SK-N-SH (cell line): Measurements from ENCODE around the gene IL3. TPM values are rescaled to one million over a fixed set of nuclear protein-coding genes. Genes with fewer than 3 reads are reported as not detected.

Experiments
- CTCF ChIA-PET: fragments of 300-600, 350-600 bp; formaldehyde crosslinking; extraction: SDS; loops from one replicate; lab custom pipeline; 2021; lab: Yijun Ruan, JAX
- POLR2A ChIA-PET: fragments of 350-600 bp; sonication (Branson Sonifier 250); formaldehyde crosslinking; extraction: SDS; loops from one replicate; lab custom pipeline; 2020; ENCODE audit warnings: antibody characterized with exemption, inconsistent platforms; lab: Yijun Ruan, JAX
- DNase-seq: peaks from one replicate; pipeline ENCODE4 v3.0.0; 2012
- H2AFZ ChIP-seq: fragments of 200-600 bp; sonication (generic); 2 replicates; pipeline ENCODE4 v1.8.1; 2016; ENCODE audit warnings: antibody characterized with exemption, mild to moderate bottlenecking, low read depth
- H3F3A ChIP-seq: fragments of 200-600 bp; sonication (generic); replicated peaks from 2 replicates; pipeline ENCODE3; 2016; ENCODE audit warnings: antibody characterized with exemption, mild to moderate bottlenecking; ENCODE audit not compliant: insufficient read depth
- H3K27ac ChIP-seq, 2 experiments: fragments of 200-500 bp in 1 of 2; fragments of 200-600 bp in 1 of 2; sonication (Bioruptor generic) in 1 of 2; sonication (generic), shearing (Covaris generic) in 1 of 2; 2 replicates each; pipeline versions ENCODE4 v1.5.1 to v1.6.1; 2014 to 2016; ENCODE audit warnings: low read depth in 2 of 2, inconsistent platforms in 1 of 2, low read length in 1 of 2, mild to moderate bottlenecking in 1 of 2, mixed read lengths in 1 of 2
- H3K27me3 ChIP-seq: fragments of 200-600 bp; sonication (generic), shearing (Covaris generic); 2 replicates; pipeline ENCODE4 v1.6.1; 2016; ENCODE audit warnings: mixed run types; ENCODE audit not compliant: insufficient read depth
- H3K36me3 ChIP-seq, 2 experiments: fragments of 200-500 bp in 1 of 2; fragments of 200-600 bp in 1 of 2; sonication (Bioruptor generic) in 1 of 2; sonication (generic) in 1 of 2; replicated peaks in 1 of 2; 2 replicates each; pipeline versions ENCODE3 to v1.5.1; 2014 to 2016; ENCODE audit warnings: low read length in 1 of 2, mild to moderate bottlenecking in 1 of 2; ENCODE audit not compliant: insufficient read depth in 2 of 2, control insufficient read depth in 1 of 2
- H3K4me1 ChIP-seq, 2 experiments: fragments of 200-500 bp in 1 of 2; fragments of 200-600 bp in 1 of 2; sonication (Bioruptor generic) in 1 of 2; sonication (generic), shearing (Covaris generic) in 1 of 2; 2 replicates each; pipeline versions ENCODE4 v1.5.1 to v1.6.1; 2014 to 2016; ENCODE audit warnings: low read depth in 1 of 2, low read length in 1 of 2, mixed run types in 1 of 2; ENCODE audit not compliant: insufficient read depth in 2 of 2, control insufficient read depth in 1 of 2
- H3K4me2 ChIP-seq: fragments of 200-600 bp; sonication (generic), shearing (Covaris generic); 2 replicates; pipeline ENCODE4 v1.6.1; 2017; ENCODE audit warnings: mixed run types
- H3K4me3 ChIP-seq, 2 experiments: fragments of 200-500 bp in 1 of 2; fragments of 200-600 bp in 1 of 2; sonication (Bioruptor generic) in 1 of 2; sonication (generic), shearing (Covaris generic) in 1 of 2; 2 replicates each; pipeline versions ENCODE4 v1.5.1 to v1.8.1; 2014 to 2016; ENCODE audit warnings: low read depth in 2 of 2, inconsistent platforms in 1 of 2, low read length in 1 of 2, mild to moderate bottlenecking in 1 of 2, mixed read lengths in 1 of 2, moderate library complexity in 1 of 2
- H3K79me2 ChIP-seq: fragments of 200-600 bp; sonication (generic); 2 replicates; pipeline ENCODE4 v1.8.1; 2017; ENCODE audit warnings: mild to moderate bottlenecking; ENCODE audit not compliant: insufficient read depth
- H3K9ac ChIP-seq: fragments of 200-600 bp; sonication (generic); 2 replicates; pipeline ENCODE4 v1.6.1; 2017; ENCODE audit warnings: mixed run types
- H3K9me2 ChIP-seq: fragments of 200-600 bp; sonication (generic); 2 replicates; pipeline ENCODE4 v1.6.1; 2017; ENCODE audit warnings: mixed run types
- H3K9me3 ChIP-seq: fragments of 200-600 bp; sonication (generic); 2 replicates; pipeline ENCODE4 v1.6.1; 2017; ENCODE audit warnings: mixed run types, mild to moderate bottlenecking, moderate library complexity
- H4K20me1 ChIP-seq: fragments of 200-600 bp; sonication (generic); 2 replicates; pipeline ENCODE4 v1.6.1; 2017; ENCODE audit warnings: mild to moderate bottlenecking, mixed run types; ENCODE audit not compliant: insufficient read depth
- ELF1 ChIP-seq: IDR thresholded peaks from 2 replicates; pipeline ENCODE4 v1.4.0; 2012
- EZH2phosphoT487 ChIP-seq: fragments of 200-600 bp; sonication (generic); IDR thresholded peaks from 2 replicates; pipeline ENCODE4 v1.6.1; 2017; ENCODE audit warnings: low read depth, mixed run types, mild to moderate bottlenecking, antibody characterized with exemption, moderate library complexity, borderline replicate concordance
- FOSL2 ChIP-seq: IDR thresholded peaks from 2 replicates; pipeline ENCODE4 v1.4.0; 2012; ENCODE audit warnings: low read depth, mild to moderate bottlenecking, moderate library complexity, borderline replicate concordance
- FOXJ3 ChIP-seq: sonication (generic); formaldehyde crosslinking; IDR thresholded peaks from 2 replicates; pipeline ENCODE4 v1.5.1; 2020; ENCODE audit warnings: mild to moderate bottlenecking, missing genetic modification reagents
- GABPA ChIP-seq: IDR thresholded peaks from 2 replicates; pipeline ENCODE4 v1.4.0; 2012; ENCODE audit warnings: low read depth, mild to moderate bottlenecking
- NFIC ChIP-seq: IDR thresholded peaks from 2 replicates; pipeline ENCODE4 v1.4.0; 2012; ENCODE audit warnings: borderline replicate concordance
- TEAD4 ChIP-seq: IDR thresholded peaks from 2 replicates; pipeline ENCODE4 v1.4.0; 2012; ENCODE audit warnings: mild to moderate bottlenecking, borderline replicate concordance; ENCODE audit not compliant: insufficient read depth
- YY1 ChIP-seq: IDR thresholded peaks from 2 replicates; pipeline ENCODE4 v1.4.0; 2012; ENCODE audit warnings: low read depth, mild to moderate bottlenecking
- WGBS: methylation state at CpG from one replicate; pipeline ENCODE4 v1.1.6; 2017; ENCODE audit warnings: low lambda C conversion rate; 5-methylcytosine and 5-hydroxymethylcytosine counted together
- polyA plus RNA-seq, 3 experiments: library from polyadenylated mRNA; depleted of rRNA; stranded (reverse); fragments of >200 nt; gene quantifications; 2 replicates each; pipeline ENCODE4 v1.2.3, GENCODE V29; 2012
- TF ChIP-seq, protein P1 (sequence below): IDR thresholded peaks from 2 replicates; pipeline ENCODE4 v1.4.0; 2012; ENCODE audit warnings: low read depth, borderline replicate concordance
- TF ChIP-seq, protein P2 (sequence below): fragments of 200-600 bp; sonication (generic); IDR thresholded peaks from 2 replicates; pipeline ENCODE4 v1.6.1; 2017; ENCODE audit warnings: antibody characterized with exemption, mild to moderate bottlenecking, moderate library complexity
- TF ChIP-seq, protein P3 (sequence below): fragments of 150-350 bp; IDR thresholded peaks from 2 replicates; pipeline ENCODE4 v1.6.1; 2017; ENCODE audit warnings: antibody characterized with exemption, low read length, low read depth, borderline replicate concordance
- TF ChIP-seq, protein P4 (sequence below): fragments of 150-350 bp; IDR thresholded peaks from 2 replicates; pipeline ENCODE4 v1.6.1; 2016; ENCODE audit warnings: mild to moderate bottlenecking, low read depth, low read length

IL3 gene
- polyA plus RNA-seq, 1 of the 3 experiments (the other 2 are of a cell fraction): not detected

DNA sequence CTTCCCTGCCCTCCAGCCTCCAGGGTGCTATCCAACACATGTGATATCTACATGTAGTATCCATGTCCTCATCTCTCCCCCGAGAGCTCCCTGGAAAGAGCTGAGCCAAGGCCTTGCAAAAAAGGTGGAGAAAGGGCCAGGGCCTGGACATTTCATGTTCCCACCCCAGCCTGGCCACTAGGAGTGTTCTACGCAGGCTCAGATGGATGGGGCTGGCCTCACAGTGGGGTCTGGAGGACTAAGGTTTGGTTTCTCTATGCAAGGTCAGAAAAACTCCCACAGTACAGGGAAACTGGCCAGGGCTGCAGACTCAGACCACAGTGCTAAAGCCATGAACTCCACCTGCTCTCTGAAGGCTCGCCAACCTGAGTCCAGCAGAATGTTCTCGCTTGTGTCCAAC, 11.6 kb downstream of the IL3 start:
- Histone ChIP-seq H4K20me1 (no peaks in the 10 kb centered on the region), H3K9me2 (no peaks in the 10 kb centered on the region), H3K4me3 (no peak overlapping the region), H3K27me3 (no peaks in the 10 kb centered on the region), H3K27ac (no peak overlapping the region), H3K79me2 (no peaks in the 10 kb centered on the region), H3K9ac (no peak overlapping the region), H3K4me1 (peaks cover 0 to 5% of the 10 kb centered on the region in 2 experiments; a peak in 1 of 4 replicates), H3K4me2 (no peak overlapping the region), H2AFZ (no peak overlapping the region), H3K36me3 (no peaks in the 10 kb centered on the region), H3K9me3 (no peaks in the 10 kb centered on the region), H3F3A (no peaks in the 10 kb centered on the region)
- ChIA-PET POLR2A (no interaction called here), CTCF (interaction anchor here (1.8 kb wide), 1 partner anchor 9 kb away, joined by 9 read pairs; no protein-coding TSS in a partner anchor)
- DNase-seq: no peak
- no peak for TF ChIP-seq TEAD4
- TF ChIP-seq FOXJ3 (CRISPR knock-in tag): no peak
- no peak for TF ChIP-seq FOSL2
- TF ChIP-seq, protein P1, sequence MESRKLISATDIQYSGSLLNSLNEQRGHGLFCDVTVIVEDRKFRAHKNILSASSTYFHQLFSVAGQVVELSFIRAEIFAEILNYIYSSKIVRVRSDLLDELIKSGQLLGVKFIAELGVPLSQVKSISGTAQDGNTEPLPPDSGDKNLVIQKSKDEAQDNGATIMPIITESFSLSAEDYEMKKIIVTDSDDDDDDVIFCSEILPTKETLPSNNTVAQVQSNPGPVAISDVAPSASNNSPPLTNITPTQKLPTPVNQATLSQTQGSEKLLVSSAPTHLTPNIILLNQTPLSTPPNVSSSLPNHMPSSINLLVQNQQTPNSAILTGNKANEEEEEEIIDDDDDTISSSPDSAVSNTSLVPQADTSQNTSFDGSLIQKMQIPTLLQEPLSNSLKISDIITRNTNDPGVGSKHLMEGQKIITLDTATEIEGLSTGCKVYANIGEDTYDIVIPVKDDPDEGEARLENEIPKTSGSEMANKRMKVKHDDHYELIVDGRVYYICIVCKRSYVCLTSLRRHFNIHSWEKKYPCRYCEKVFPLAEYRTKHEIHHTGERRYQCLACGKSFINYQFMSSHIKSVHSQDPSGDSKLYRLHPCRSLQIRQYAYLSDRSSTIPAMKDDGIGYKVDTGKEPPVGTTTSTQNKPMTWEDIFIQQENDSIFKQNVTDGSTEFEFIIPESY: no peak
- TF ChIP-seq ELF1: no peak
- TF ChIP-seq, protein P2, sequence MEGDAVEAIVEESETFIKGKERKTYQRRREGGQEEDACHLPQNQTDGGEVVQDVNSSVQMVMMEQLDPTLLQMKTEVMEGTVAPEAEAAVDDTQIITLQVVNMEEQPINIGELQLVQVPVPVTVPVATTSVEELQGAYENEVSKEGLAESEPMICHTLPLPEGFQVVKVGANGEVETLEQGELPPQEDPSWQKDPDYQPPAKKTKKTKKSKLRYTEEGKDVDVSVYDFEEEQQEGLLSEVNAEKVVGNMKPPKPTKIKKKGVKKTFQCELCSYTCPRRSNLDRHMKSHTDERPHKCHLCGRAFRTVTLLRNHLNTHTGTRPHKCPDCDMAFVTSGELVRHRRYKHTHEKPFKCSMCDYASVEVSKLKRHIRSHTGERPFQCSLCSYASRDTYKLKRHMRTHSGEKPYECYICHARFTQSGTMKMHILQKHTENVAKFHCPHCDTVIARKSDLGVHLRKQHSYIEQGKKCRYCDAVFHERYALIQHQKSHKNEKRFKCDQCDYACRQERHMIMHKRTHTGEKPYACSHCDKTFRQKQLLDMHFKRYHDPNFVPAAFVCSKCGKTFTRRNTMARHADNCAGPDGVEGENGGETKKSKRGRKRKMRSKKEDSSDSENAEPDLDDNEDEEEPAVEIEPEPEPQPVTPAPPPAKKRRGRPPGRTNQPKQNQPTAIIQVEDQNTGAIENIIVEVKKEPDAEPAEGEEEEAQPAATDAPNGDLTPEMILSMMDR: no peak
- WGBS: 92% methylated on average over 3 of the region's 4 CpGs

DNA sequence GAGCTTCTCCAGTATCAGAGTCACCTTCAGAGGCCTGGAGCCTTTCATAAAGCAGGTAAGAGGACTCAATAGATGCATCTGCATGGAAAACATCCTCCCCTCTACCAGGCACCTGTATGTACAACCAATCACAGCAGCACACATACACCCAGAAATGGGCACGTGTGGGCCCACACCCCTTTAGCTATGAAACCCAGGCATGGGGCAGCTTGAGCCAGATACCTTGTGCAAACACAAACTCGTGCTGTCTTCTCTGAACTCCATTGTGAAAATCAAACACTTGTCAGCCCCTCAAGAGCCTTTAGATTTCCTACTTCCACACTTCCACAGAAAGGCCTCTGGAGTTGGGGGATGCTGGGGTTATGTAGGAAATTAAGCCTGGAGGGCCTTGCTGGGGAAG, 12.1 kb downstream of the IL3 start:
- Histone ChIP-seq H3K9me2 (no peaks in the 10 kb centered on the region), H3K4me1 (peaks cover 0 to 5% of the 10 kb centered on the region in 2 experiments; a peak in 1 of 4 replicates), H3K9me3 (no peaks in the 10 kb centered on the region), H2AFZ (no peak overlapping the region), H4K20me1 (no peaks in the 10 kb centered on the region), H3K36me3 (no peaks in the 10 kb centered on the region), H3K9ac (no peak overlapping the region), H3K4me2 (no peak overlapping the region), H3K4me3 (no peak overlapping the region), H3K27me3 (no peaks in the 10 kb centered on the region), H3K27ac (no peak overlapping the region), H3K79me2 (no peaks in the 10 kb centered on the region), H3F3A (no peaks in the 10 kb centered on the region)
- DNase-seq: no peak
- no peak for TF ChIP-seq GABPA
- TF ChIP-seq, protein P3, sequence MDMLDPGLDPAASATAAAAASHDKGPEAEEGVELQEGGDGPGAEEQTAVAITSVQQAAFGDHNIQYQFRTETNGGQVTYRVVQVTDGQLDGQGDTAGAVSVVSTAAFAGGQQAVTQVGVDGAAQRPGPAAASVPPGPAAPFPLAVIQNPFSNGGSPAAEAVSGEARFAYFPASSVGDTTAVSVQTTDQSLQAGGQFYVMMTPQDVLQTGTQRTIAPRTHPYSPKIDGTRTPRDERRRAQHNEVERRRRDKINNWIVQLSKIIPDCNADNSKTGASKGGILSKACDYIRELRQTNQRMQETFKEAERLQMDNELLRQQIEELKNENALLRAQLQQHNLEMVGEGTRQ: no peak
- no peak for TF ChIP-seq NFIC
- TF ChIP-seq, protein P4, sequence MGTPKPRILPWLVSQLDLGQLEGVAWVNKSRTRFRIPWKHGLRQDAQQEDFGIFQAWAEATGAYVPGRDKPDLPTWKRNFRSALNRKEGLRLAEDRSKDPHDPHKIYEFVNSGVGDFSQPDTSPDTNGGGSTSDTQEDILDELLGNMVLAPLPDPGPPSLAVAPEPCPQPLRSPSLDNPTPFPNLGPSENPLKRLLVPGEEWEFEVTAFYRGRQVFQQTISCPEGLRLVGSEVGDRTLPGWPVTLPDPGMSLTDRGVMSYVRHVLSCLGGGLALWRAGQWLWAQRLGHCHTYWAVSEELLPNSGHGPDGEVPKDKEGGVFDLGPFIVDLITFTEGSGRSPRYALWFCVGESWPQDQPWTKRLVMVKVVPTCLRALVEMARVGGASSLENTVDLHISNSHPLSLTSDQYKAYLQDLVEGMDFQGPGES: no peak
- no peak for TF ChIP-seq YY1
- TF ChIP-seq EZH2phosphoT487: no peak
- WGBS: 63% methylated on average over 2 of the region's 2 CpGs
- CTCF ChIA-PET: interaction anchor here (1.8 kb wide), 1 partner anchor 9 kb away, joined by 9 read pairs; no protein-coding TSS in a partner anchor
- POLR2A ChIA-PET: no interaction called here
